BE2C (cell line): ENCODE results near the gene APRT. TPM values are rescaled to one million over a fixed set of nuclear protein-coding genes. Genes with fewer than 3 reads are reported as not detected.

Experiments
- DNase-seq: peaks from one replicate; pipeline ENCODE4 v3.0.0-alpha.2; 2020
- H3K27me3 ChIP-seq: fragments of 250-450 bp; sonication (Bioruptor Pico); 2 replicates; pipeline ENCODE4 v1.5.1; 2020; ENCODE audit warnings: mild to moderate bottlenecking
- H3K36me3 ChIP-seq: fragments of 250-450 bp; sonication (Bioruptor Pico); 2 replicates; pipeline ENCODE4 v1.5.1; 2020; ENCODE audit warnings: mild to moderate bottlenecking
- H3K4me1 ChIP-seq: fragments of 250-450 bp; sonication (Bioruptor Pico); 2 replicates; pipeline ENCODE4 v1.5.1; 2020
- H3K4me3 ChIP-seq: 2 replicates; pipeline ENCODE4 v1.5.1; 2011; ENCODE audit warnings: low read depth, low read length
- H3K9me3 ChIP-seq: fragments of 250-450 bp; sonication (Bioruptor Pico); 2 replicates; pipeline ENCODE4 v1.5.1; 2020
- polyA plus RNA-seq: library from polyadenylated mRNA; unstranded; fragments of >200 nt; gene quantifications from one replicate; pipeline ENCODE4 v1.2.1, GENCODE V29; 2012; ENCODE audit warnings: low read depth, missing spikeins; ENCODE audit not compliant: insufficient read length, insufficient read depth
- TF ChIP-seq, protein P1 (sequence below): IDR thresholded peaks from 2 replicates; pipeline ENCODE4 v1.5.1; 2012; ENCODE audit warnings: mild to moderate bottlenecking, low read depth, low read length

Gene APRT, protein sequence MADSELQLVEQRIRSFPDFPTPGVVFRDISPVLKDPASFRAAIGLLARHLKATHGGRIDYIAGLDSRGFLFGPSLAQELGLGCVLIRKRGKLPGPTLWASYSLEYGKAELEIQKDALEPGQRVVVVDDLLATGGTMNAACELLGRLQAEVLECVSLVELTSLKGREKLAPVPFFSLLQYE
- polyA plus RNA-seq, result 391 TPM

GRCh38 chr16:88811769-88812512 is at the start of gene APRT:
APRT (minus strand) TSS chr16:88811928; CDS start chr16:88811899, 29 bp downstream.
- Histone ChIP-seq H3K27me3 (peaks cover 12% of the 10 kb centered on the region), H3K36me3 (peaks cover 40% of the 10 kb centered on the region), H3K9me3 (peaks cover 5% of the 10 kb centered on the region; the same call in 1 of the 2 replicates), H3K4me1 (peaks cover 9% of the 10 kb centered on the region), H3K4me3 (peak within 1 kb of the TSS; percentile 55)
- TF ChIP-seq, protein P1, sequence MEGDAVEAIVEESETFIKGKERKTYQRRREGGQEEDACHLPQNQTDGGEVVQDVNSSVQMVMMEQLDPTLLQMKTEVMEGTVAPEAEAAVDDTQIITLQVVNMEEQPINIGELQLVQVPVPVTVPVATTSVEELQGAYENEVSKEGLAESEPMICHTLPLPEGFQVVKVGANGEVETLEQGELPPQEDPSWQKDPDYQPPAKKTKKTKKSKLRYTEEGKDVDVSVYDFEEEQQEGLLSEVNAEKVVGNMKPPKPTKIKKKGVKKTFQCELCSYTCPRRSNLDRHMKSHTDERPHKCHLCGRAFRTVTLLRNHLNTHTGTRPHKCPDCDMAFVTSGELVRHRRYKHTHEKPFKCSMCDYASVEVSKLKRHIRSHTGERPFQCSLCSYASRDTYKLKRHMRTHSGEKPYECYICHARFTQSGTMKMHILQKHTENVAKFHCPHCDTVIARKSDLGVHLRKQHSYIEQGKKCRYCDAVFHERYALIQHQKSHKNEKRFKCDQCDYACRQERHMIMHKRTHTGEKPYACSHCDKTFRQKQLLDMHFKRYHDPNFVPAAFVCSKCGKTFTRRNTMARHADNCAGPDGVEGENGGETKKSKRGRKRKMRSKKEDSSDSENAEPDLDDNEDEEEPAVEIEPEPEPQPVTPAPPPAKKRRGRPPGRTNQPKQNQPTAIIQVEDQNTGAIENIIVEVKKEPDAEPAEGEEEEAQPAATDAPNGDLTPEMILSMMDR, result no peak
- peak; percentile 96 for DNase-seq

- Histone ChIP-seq H3K4me1 (peaks cover 3% of the 10 kb centered on the region; the same call in 1 of the 2 replicates), H3K9me3 (no peaks in the 10 kb centered on the region), H3K27me3 (peaks cover 8% of the 10 kb centered on the region), H3K4me3 (no peak overlapping the region), H3K36me3 (peaks cover 5% of the 10 kb centered on the region)
- TF ChIP-seq, protein P1, result no peak
- no peak for DNase-seq
Observed at GRCh38 chr16:88861359-88861758, 49.6 kb upstream of the APRT start.

GRCh38 chr16:88859381-88860091 is 47.8 kb upstream of the APRT start:
- TF ChIP-seq, protein P1, result no peak
- H3K9me3 ChIP-seq, result no peaks in the 10 kb centered on the region
- peaks cover 3% of the 10 kb centered on the region; the same call in 1 of the 2 replicates for H3K4me1 ChIP-seq
- no peak for DNase-seq
- H3K36me3 ChIP-seq, result peaks cover 5% of the 10 kb centered on the region
- H3K27me3 ChIP-seq, result no peaks in the 10 kb centered on the region
- no peak overlapping the region for H3K4me3 ChIP-seq

DNA sequence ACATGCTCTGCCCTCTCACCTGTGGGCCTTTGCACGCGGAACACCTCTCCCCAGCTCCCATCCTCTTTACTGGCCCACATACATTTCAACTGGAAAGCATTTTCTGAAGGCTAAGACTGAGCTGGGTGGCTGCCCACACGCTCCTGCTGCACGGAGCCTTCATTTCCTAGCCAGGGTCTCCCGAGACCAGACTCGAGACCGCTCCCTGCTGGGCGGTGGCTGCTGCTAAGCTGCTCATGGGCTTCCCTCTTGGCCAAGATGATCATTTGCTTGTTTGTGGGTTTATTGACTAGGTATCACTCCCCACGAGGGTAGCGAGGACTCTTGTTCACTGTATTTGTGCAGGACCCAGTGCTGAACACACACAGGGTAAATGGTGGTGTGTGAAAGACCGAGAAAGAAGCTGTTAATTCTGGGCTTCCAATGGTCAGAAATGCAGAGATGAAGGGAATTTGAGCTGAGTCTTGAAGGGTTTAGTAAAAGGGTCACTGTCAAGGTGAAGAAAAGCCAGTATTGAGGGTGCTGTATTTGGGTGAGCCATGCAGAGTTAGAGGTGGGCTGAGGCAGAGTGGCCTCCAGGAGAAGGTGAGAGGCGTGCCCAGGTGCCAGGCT is 46.1 kb upstream of the APRT start:
- Histone ChIP-seq H3K9me3 (no peaks in the 10 kb centered on the region), H3K4me3 (peak overlapping the region; percentile 96), H3K36me3 (peaks cover 5% of the 10 kb centered on the region), H3K4me1 (peaks cover 3% of the 10 kb centered on the region; the same call in 1 of the 2 replicates), H3K27me3 (no peaks in the 10 kb centered on the region)
- TF ChIP-seq, protein P1, result peak; percentile 83
- DNase-seq, result peak; percentile 85

- peak within 1 kb of the TSS; percentile 96 for H3K4me3 ChIP-seq
- H3K4me1 ChIP-seq, result peaks cover 3% of the 10 kb centered on the region; the same call in 1 of the 2 replicates
- H3K9me3 ChIP-seq, result no peaks in the 10 kb centered on the region
- peak; percentile 99 for DNase-seq
- TF ChIP-seq, protein P1, result no peak
- H3K36me3 ChIP-seq, result peaks cover 5% of the 10 kb centered on the region
- H3K27me3 ChIP-seq, result no peaks in the 10 kb centered on the region
Observed at GRCh38 chr16:88856828-88857727, 45.4 kb upstream of the APRT start, which contains the start of the genes GALNS and TRAPPC2L. GALNS (minus strand) TSS chr16:88856947; CDS start chr16:88856877, 70 bp downstream. TRAPPC2L (plus strand) TSS chr16:88857127; CDS start chr16:88857151, 24 bp downstream.
